ENCODE data around the gene NABP1. TPM values are rescaled to one million over a fixed set of nuclear protein-coding genes. Genes with fewer than 3 reads are reported as not detected.

The NABP1 gene
- total RNA-seq, 1 experiment from 2014 or later = 46.5 TPM

DNA sequence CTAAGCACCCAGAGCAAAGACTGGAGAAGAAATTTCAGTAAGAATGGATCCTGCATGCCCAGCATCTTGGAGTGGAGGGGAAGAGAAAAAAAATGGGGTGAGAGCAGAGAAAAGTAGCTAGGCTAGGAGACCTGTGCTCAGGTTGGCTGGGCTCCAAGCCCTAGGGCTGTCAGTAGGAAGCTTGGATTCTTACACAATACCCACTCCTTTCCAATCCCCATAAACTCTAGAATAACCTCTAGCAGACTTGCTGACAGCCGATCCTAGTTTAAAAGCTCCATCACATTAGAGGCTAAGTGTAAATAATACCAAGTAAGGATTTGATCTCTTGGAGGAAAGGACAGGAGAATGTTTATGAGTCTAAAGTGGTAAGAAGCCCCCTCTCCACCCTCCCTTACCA lies 46.2 kb upstream of the NABP1 start:
- ChIA-PET CTCF (no interaction called here), POLR2A (ENCODE audit: unreplicated experiment) (interaction anchor here (0.7 to 1.4 kb wide), 2 partner anchors 9 to 46 kb away, joined by 3 to 6 read pairs; partner anchors contain the start of gene NABP1)
- Histone ChIP-seq H3K9me3 (ENCODE audit: insufficient read depth, low read depth) (no peaks in the 10 kb centered on the region), H3K4me2 (peak overlapping the region; percentile 65), H3K36me3 (ENCODE audit: low read depth) (no peaks in the 10 kb centered on the region), H4K20me1 (ENCODE audit: insufficient read depth) (no peaks in the 10 kb centered on the region), H3K27ac (peak overlapping the region; percentile 74), H3K9me2 (ENCODE audit: insufficient read depth) (no peaks in the 10 kb centered on the region), H3K4me1 (replicated peaks; ENCODE audit: insufficient read depth) (peaks cover 70% of the 10 kb centered on the region), H3K79me2 (ENCODE audit: low read depth) (no peaks in the 10 kb centered on the region), H3K27me3 (ENCODE audit: insufficient read depth, low read depth) (no peaks in the 10 kb centered on the region), H3F3A (ENCODE audit: insufficient read depth, low read depth) (peaks cover 51% of the 10 kb centered on the region), H2AFZ (no peak overlapping the region), H3K4me3 (no peak overlapping the region)
- no TSS peak for BruUV-seq (replicated peaks)
- intact Hi-C loops (cut with micrococcal nuclease; ENCODE audit: unreplicated experiment) = no loop called here
- peak; percentile 70 to 88 for DNase-seq
- TF ChIP-seq, protein P1, sequence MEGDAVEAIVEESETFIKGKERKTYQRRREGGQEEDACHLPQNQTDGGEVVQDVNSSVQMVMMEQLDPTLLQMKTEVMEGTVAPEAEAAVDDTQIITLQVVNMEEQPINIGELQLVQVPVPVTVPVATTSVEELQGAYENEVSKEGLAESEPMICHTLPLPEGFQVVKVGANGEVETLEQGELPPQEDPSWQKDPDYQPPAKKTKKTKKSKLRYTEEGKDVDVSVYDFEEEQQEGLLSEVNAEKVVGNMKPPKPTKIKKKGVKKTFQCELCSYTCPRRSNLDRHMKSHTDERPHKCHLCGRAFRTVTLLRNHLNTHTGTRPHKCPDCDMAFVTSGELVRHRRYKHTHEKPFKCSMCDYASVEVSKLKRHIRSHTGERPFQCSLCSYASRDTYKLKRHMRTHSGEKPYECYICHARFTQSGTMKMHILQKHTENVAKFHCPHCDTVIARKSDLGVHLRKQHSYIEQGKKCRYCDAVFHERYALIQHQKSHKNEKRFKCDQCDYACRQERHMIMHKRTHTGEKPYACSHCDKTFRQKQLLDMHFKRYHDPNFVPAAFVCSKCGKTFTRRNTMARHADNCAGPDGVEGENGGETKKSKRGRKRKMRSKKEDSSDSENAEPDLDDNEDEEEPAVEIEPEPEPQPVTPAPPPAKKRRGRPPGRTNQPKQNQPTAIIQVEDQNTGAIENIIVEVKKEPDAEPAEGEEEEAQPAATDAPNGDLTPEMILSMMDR (conservative IDR thresholded peaks at IDR 0.05) = no peak
- TF ChIP-seq EZH2 (IDR thresholded peaks at IDR 0.05; ENCODE audit: low read depth) = no peak

DNA sequence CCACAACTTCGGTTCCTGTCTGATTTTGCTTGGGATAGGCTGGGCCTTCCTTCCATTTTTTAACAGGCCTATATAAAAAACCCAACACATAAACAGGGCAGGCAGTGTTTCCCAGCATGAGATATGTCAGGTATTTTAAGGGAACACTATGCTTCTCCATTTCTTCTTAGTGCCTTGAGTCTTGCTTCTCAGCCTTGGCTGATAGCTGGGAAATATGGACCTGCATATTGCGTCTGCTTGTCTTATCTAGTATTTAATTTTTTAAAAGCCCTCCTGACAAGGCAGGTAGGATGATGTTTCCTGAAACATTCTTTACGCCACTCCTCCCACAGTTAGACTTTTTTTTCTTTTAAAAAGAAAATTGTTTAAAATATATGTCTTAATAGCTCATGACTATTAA lies 45.5 kb upstream of the NABP1 start:
- intact Hi-C loops (cut with micrococcal nuclease; ENCODE audit: unreplicated experiment) = no loop called here
- no peak for DNase-seq
- Histone ChIP-seq H4K20me1 (ENCODE audit: insufficient read depth) (no peaks in the 10 kb centered on the region), H3K4me2 (peak overlapping the region; percentile 65), H3K27me3 (ENCODE audit: insufficient read depth, low read depth) (no peaks in the 10 kb centered on the region), H3K4me3 (no peak overlapping the region), H3K9me2 (ENCODE audit: insufficient read depth) (no peaks in the 10 kb centered on the region), H3F3A (ENCODE audit: insufficient read depth, low read depth) (peaks cover 53% of the 10 kb centered on the region), H2AFZ (no peak overlapping the region), H3K9me3 (ENCODE audit: insufficient read depth, low read depth) (no peaks in the 10 kb centered on the region), H3K79me2 (ENCODE audit: low read depth) (0 out of 2 replicates have a peak, but pooled peaks cover 4% of the 10 kb centered on the region), H3K36me3 (ENCODE audit: low read depth) (no peaks in the 10 kb centered on the region), H3K4me1 (replicated peaks; ENCODE audit: insufficient read depth) (peaks cover 70% of the 10 kb centered on the region), H3K27ac (peak overlapping the region; percentile 74)
- BruUV-seq (replicated peaks) = no TSS peak
- ChIA-PET CTCF (no interaction called here), POLR2A (ENCODE audit: unreplicated experiment) (interaction anchor here (1.4 kb wide), 1 partner anchor 45 kb away, joined by 6 read pairs; the partner anchor contains the start of gene NABP1)
- TF ChIP-seq, protein P1 (conservative IDR thresholded peaks at IDR 0.05) = no peak
- TF ChIP-seq EZH2 (IDR thresholded peaks at IDR 0.05; ENCODE audit: low read depth) = no peak

DNA sequence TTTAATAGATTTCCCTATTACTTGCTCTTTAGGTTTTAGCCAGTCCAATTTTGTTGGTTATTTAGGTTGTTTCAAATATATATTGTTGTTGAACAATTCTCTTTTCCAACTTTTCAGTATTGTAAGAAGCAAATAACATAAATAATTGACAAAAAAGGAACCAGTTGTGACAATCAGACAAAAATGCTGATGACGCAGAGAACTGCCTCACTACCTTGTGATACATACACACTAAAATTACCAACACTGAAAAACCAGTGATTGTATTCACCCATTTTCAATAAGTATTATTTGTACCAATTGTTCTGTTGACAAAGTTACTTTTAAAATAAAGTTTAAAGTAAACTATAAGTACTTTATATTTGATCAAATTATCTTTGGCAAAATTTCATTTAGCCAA lies 43.1 kb upstream of the NABP1 start:
- Histone ChIP-seq H3F3A (ENCODE audit: insufficient read depth, low read depth) (peaks cover 75% of the 10 kb centered on the region), H4K20me1 (ENCODE audit: insufficient read depth) (no peaks in the 10 kb centered on the region), H3K4me1 (replicated peaks; ENCODE audit: insufficient read depth) (peaks cover 93% of the 10 kb centered on the region), H2AFZ (no peak overlapping the region), H3K9me2 (ENCODE audit: insufficient read depth) (no peaks in the 10 kb centered on the region), H3K79me2 (ENCODE audit: low read depth) (0 out of 2 replicates have a peak, but pooled peaks cover 4% of the 10 kb centered on the region), H3K4me3 (peak overlapping the region; percentile 47; the same call in 1 of the 2 replicates), H3K27ac (peak overlapping the region; percentile 100), H3K36me3 (ENCODE audit: low read depth) (no peaks in the 10 kb centered on the region), H3K9me3 (ENCODE audit: insufficient read depth, low read depth) (no peaks in the 10 kb centered on the region), H3K27me3 (ENCODE audit: insufficient read depth, low read depth) (no peaks in the 10 kb centered on the region), H3K4me2 (peak overlapping the region; percentile 84)
- no peak for DNase-seq
- CTCF ChIA-PET = no interaction called here
- POLR2A ChIA-PET (ENCODE audit: unreplicated experiment) = no interaction called here
- TF ChIP-seq, protein P1 (conservative IDR thresholded peaks at IDR 0.05) = no peak
- intact Hi-C loops (cut with micrococcal nuclease; ENCODE audit: unreplicated experiment) = loop anchor here (5.0 kb wide), 1 partner anchor 233 kb away; no protein-coding TSS in a partner anchor
- BruUV-seq (replicated peaks) = no TSS peak
